Measurements from ENCODE around the gene ME2.

DNA sequence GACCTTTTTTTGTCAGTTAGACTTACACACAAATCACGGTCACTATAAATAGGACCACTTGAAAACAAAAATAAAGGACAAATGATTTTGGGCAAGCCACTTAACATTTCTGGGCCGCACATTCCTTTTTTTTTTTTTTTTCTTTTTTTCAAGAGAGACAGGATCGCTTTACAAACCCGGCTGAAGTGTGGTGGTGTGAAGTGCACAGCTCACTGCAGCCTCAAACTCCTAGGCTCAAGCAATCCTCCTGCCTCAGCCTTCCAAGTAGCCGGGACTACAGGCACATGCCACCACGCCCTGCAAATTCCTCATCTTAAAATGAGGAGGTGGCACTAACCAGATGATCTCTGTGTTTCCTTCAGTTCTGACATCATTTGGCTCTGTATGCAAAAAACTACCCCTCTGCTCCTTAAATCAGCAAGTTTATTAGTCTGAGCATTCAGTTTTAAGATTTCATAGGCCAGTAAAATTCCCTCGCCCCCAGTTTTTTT lies 30.8 kb upstream of the ME2 start:
- no peak for TF ChIP-seq CTCF (IDR thresholded peaks at IDR 0.05)
- no peak for TF ChIP-seq POLR2A (IDR thresholded peaks at IDR 0.05)
